ENCODE measurements around the gene NPW. TPM values are rescaled to one million over a fixed set of nuclear protein-coding genes. Genes with fewer than 3 reads are reported as not detected.

Gene NPW
- polyA plus RNA-seq, 1 experiment = 0.26 TPM

DNA sequence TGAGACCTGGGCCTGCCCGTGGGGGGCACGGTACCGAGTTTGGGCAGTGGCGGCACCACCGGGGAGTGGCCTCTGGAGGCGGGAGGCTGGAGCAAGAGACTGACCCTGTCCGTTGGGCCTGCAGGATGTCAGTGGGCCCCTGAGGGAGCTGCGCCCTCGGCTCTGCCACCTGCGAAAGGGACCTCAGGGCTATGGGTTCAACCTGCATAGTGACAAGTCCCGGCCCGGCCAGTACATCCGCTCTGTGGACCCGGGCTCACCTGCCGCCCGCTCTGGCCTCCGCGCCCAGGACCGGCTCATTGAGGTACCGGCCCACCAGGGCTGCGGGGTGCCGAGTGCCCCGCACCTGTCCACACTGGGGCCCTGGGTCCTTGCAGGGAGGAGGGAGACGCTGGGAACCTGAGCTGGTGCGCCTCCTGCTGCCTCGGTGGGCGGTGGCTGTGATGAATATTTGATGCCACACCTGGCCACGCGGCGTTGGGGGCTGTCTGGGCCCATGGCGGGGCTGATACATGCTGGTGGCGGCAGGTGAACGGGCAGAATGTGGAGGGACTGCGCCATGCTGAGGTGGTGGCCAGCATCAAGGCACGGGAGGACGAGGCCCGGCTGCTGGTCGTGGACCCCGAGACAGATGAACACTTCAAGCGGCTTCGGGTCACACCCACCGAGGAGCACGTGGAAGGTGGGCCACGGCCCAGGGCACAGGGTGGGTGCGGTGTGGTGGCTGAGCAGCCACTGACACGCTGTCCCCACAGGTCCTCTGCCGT is 16.8 kb downstream of the NPW start:
- no peak for DNase-seq (ENCODE audit: low read depth)
- H3K36me3 ChIP-seq (ENCODE audit: control insufficient read depth, insufficient read depth, low read length) = peaks cover 25% of the 10 kb centered on the region
- TF ChIP-seq, protein P1, sequence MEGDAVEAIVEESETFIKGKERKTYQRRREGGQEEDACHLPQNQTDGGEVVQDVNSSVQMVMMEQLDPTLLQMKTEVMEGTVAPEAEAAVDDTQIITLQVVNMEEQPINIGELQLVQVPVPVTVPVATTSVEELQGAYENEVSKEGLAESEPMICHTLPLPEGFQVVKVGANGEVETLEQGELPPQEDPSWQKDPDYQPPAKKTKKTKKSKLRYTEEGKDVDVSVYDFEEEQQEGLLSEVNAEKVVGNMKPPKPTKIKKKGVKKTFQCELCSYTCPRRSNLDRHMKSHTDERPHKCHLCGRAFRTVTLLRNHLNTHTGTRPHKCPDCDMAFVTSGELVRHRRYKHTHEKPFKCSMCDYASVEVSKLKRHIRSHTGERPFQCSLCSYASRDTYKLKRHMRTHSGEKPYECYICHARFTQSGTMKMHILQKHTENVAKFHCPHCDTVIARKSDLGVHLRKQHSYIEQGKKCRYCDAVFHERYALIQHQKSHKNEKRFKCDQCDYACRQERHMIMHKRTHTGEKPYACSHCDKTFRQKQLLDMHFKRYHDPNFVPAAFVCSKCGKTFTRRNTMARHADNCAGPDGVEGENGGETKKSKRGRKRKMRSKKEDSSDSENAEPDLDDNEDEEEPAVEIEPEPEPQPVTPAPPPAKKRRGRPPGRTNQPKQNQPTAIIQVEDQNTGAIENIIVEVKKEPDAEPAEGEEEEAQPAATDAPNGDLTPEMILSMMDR (IDR thresholded peaks at IDR 0.05; ENCODE audit: insufficient read depth, low read depth, low read length) = no peak
- POLR2A ChIA-PET = interaction anchor here (1.6 kb wide), 1 partner anchor 119 kb away, joined by 5 read pairs; the partner anchor contains the start of gene TRAF7
- H3K4me3 ChIP-seq (ENCODE audit: low read depth, low read length) = peak overlapping the region; percentile 12
- no peaks in the 10 kb centered on the region for H3K27me3 ChIP-seq (ENCODE audit: control insufficient read depth, insufficient read depth, low read length)
- CTCF ChIA-PET = interaction anchor here (0.7 to 1.7 kb wide), 5 partner anchors 9 to 216 kb away, joined by 3 to 10 read pairs (median 4); partner anchors contain the start of gene NHERF2

DNA sequence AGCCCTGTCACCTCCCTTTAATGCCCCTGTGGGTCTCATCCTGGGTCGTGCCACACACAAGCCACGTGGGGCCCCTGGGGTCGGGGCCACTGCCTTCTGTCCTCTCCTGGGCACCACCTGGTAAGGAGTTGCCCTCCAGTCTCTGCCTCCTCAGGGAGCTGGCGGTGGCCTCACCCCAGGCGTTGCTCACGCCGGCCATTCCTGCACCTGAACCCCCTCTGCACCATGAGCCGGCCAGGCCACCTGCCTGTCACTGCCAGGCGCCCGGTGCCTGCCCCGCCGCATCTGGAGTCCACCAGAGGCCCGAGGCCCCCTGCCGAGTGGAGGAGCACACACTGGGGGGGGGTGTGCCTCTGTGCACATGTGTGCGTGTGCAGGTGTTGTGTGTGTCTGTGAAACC is 17.5 kb downstream of the NPW start:
- POLR2A ChIA-PET = no interaction called here
- Histone ChIP-seq H3K27me3 (ENCODE audit: control insufficient read depth, insufficient read depth, low read length) (no peaks in the 10 kb centered on the region), H3K4me3 (ENCODE audit: low read depth, low read length) (no peak overlapping the region), H3K36me3 (ENCODE audit: control insufficient read depth, insufficient read depth, low read length) (peaks cover 25% of the 10 kb centered on the region)
- no peak for DNase-seq (ENCODE audit: low read depth)
- CTCF ChIA-PET = interaction anchor here (1.0 kb wide), 1 partner anchor 14 kb away, joined by 8 read pairs; no protein-coding TSS in a partner anchor
- TF ChIP-seq, protein P1 (IDR thresholded peaks at IDR 0.05; ENCODE audit: insufficient read depth, low read depth, low read length) = no peak

DNA sequence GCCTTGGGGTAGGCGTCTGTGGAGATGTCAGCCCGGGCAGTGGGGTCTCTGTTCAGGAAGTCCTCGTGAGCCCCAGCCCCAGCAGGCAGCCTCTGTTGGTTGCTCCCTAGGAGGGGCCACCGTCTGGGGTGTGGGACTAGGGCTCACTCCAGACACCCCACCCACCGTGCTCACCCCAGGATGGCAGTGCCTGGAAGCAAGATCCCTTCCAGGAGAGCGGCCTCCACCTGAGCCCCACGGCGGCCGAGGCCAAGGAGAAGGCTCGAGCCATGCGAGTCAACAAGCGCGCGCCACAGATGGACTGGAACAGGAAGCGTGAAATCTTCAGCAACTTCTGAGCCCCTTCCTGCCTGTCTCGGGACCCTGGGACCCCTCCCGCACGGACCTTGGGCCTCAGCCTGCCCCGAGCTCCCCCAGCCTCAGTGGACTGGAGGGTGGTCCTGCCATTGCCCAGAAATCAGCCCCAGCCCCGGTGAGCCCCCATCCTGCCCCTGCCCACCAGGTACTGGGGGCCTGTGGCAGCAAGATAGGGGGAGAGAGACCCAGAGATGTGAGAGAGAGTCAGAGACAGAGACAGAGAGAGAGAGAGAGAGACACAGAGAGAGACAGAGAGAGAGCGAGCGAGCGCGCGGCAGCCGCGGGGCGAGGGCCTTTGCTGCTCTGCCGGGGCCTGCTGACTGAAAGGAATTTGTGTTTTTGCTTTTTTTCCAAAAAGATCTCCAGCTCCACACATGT is 18.2 kb downstream of the NPW start:
- H3K36me3 ChIP-seq (ENCODE audit: control insufficient read depth, insufficient read depth, low read length) = peaks cover 25% of the 10 kb centered on the region
- ChIA-PET POLR2A (no interaction called here), CTCF (interaction anchor here (1.0 kb wide), 1 partner anchor 15 kb away, joined by 8 read pairs; no protein-coding TSS in a partner anchor)
- TF ChIP-seq, protein P1 (IDR thresholded peaks at IDR 0.05; ENCODE audit: insufficient read depth, low read depth, low read length) = no peak
- no peaks in the 10 kb centered on the region for H3K27me3 ChIP-seq (ENCODE audit: control insufficient read depth, insufficient read depth, low read length)
- H3K4me3 ChIP-seq (ENCODE audit: low read depth, low read length) = no peak overlapping the region
- no peak for DNase-seq (ENCODE audit: low read depth)

DNA sequence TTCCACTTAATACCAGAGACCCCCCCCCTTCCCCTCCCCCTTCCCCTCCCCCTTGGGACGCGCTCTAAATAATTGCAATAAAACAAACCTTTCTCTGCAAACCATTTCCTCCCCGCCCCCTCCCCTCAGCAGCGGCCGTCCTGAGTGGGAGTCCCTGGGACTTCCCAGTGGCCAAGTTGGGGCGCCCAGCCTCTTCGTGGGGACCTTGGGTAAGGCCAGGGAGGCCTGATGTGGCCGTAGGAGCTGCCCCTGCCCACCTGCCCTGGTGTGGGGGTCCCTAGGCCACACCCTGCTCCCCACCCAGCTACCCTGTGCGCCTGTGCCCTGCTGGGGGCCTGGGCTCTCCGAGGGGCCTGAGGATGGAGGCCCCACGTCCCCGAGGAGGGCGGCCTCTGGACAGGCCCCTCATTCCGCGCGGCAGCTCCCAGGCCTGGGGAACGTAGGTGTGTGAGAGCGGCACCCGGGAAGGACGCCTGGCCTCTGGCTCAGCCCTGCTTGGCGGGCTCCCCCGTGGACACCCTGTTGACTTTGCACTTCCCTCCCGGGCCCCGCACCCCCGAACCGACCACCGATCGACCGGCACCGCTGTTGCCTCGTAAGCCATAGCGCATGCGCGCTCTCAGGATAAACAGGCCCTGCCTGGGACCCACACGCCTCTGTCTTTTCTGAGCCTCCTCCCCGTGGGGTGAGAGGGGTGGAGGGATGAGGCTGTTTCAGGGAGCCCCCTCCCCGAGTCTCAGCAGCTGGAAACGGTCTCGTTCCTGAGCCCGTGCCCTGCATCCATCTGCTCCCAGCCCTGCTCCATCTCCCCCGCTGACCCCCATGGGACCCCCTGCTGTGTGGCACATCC is 19.0 kb downstream of the NPW start:
- no peaks in the 10 kb centered on the region for H3K27me3 ChIP-seq (ENCODE audit: control insufficient read depth, insufficient read depth, low read length)
- H3K4me3 ChIP-seq (ENCODE audit: low read depth, low read length) = no peak overlapping the region
- POLR2A ChIA-PET = no interaction called here
- no peak for DNase-seq (ENCODE audit: low read depth)
- CTCF ChIA-PET = interaction anchor here (0.9 kb wide), 1 partner anchor 16 kb away, joined by 3 read pairs; no protein-coding TSS in a partner anchor
- TF ChIP-seq, protein P1 (IDR thresholded peaks at IDR 0.05; ENCODE audit: insufficient read depth, low read depth, low read length) = no peak
- peaks cover 28% of the 10 kb centered on the region for H3K36me3 ChIP-seq (ENCODE audit: control insufficient read depth, insufficient read depth, low read length)

Data from BJ (cell line).